Spleen (tissue), 11 donors: ENCODE results near the gene CPO. TPM values are rescaled to one million over a fixed set of nuclear protein-coding genes. Genes with fewer than 3 reads are reported as not detected.

Experiments used
- DNase-seq: peaks from one replicate; pipeline ENCODE4 v3.0.0-alpha.2; 2020
- H3K27ac ChIP-seq, 8 donors: fragments of 200-600 bp; sonication (generic) in 7 of 8; 1 replicate in 4 of 8; 2 replicates in 4 of 8; pipeline versions ENCODE4 v1.5.0 to v1.8.0; 2016 to 2021; ENCODE audit warnings: inconsistent platforms in 4 of 8, mild to moderate bottlenecking in 4 of 8, moderate library complexity in 1 of 8
- H3K27me3 ChIP-seq, 7 donors: fragments of 200-600 bp; sonication (generic) in 6 of 7; replicated peaks in 1 of 7; 1 replicate in 4 of 7; 2 replicates in 3 of 7; pipeline versions ENCODE4 v1.5.0 to v1.8.0; 2016 to 2021; ENCODE audit warnings: inconsistent platforms in 3 of 7, mild to moderate bottlenecking in 1 of 7
- H3K36me3 ChIP-seq, 6 donors: fragments of 200-600 bp; sonication (generic) in 5 of 6; 1 replicate in 4 of 6; 2 replicates in 2 of 6; pipeline versions ENCODE4 v1.5.0 to v1.8.0; 2016 to 2021; ENCODE audit warnings: inconsistent platforms in 2 of 6
- H3K4me1 ChIP-seq, 6 donors: fragments of 200-600 bp; sonication (generic) in 5 of 6; 1 replicate in 3 of 6; 2 replicates in 3 of 6; pipeline versions ENCODE4 v1.5.0 to v1.8.0; 2016 to 2021; ENCODE audit warnings: inconsistent platforms in 3 of 6
- H3K4me3 ChIP-seq, 8 donors: fragments of 200-600 bp; sonication (generic) in 7 of 8; 1 replicate in 4 of 8; 2 replicates in 4 of 8; pipeline versions ENCODE4 v1.5.0 to v1.8.0; 2016 to 2021; ENCODE audit warnings: inconsistent platforms in 4 of 8, mild to moderate bottlenecking in 4 of 8, moderate library complexity in 2 of 8
- H3K9me3 ChIP-seq, 8 donors: fragments of 200-600 bp; sonication (generic) in 7 of 8; 1 replicate in 4 of 8; 2 replicates in 4 of 8; pipeline versions ENCODE4 v1.5.0 to v1.8.0; 2016 to 2021; ENCODE audit warnings: inconsistent platforms in 4 of 8
- POLR2A ChIP-seq, 3 donors: fragments of 450-650 bp; IDR thresholded peaks; one replicate each; pipeline ENCODE4 v1.5.1; 2017; ENCODE audit warnings: antibody characterized with exemption in 3 of 3, mild to moderate bottlenecking in 1 of 3
- POLR2AphosphoS5 ChIP-seq, 3 donors: sonication (generic); formaldehyde crosslinking; IDR thresholded peaks; one replicate each; pipeline ENCODE4 v1.5.1; 2017; ENCODE audit warnings: antibody characterized with exemption in 3 of 3
- WGBS, 5 donors: extraction: QIAGEN DNeasy Blood & Tissue Kit in 3 of 5; methylation state at CpG; one replicate each; pipeline versions ENCODE4 v1.1.5 to v1.1.7; 2013 to 2018; 5-methylcytosine and 5-hydroxymethylcytosine counted together
- intact Hi-C: fragments of 100-400 bp; cut with DNase I; formaldehyde crosslinking; loops from one replicate; pipeline ENCODE4 v1.15.0; 2023; ENCODE audit warnings: low total_unique reads
- polyA plus RNA-seq, 3 donors: library from polyadenylated mRNA; stranded (reverse); fragments of 200-250 nt; gene quantifications; one replicate each; pipeline ENCODE4 v1.2.1, GENCODE V29; 2013
- total RNA-seq, 7 donors: library from RNA; depleted of rRNA in 3 of 7; stranded (reverse); fragments of >200 nt in 3 of 7; fragmentation: NEBNext Ultra II Directional in 4 of 7; extraction: Animal tissue kit (Norgen Biotek cat#: 25700) in 4 of 7; gene quantifications; one replicate each; pipeline versions ENCODE4 v1.1.0 to v1.2.1, GENCODE V29; 2016 to 2021
- TF ChIP-seq, protein P1 (sequence below), 11 experiments: fragments of 200-600 bp in 7 of 11; fragments of 450-650 bp in 4 of 11; sonication (generic) in 4 of 11; IDR thresholded peaks in 8 of 11; conservative IDR thresholded peaks in 3 of 11; 1 replicate in 7 of 11; 2 replicates in 4 of 11; pipeline versions ENCODE4 v1.4.0 to v1.8.0; 2016 to 2021; ENCODE audit warnings: antibody characterized with exemption in 11 of 11, inconsistent platforms in 4 of 11, mild to moderate bottlenecking in 1 of 11
- donor health status: healthy with polysubstance abuse.
- donor health status: DM: no; HTN: no; CAD: no; lungs with moderate emphysema.
- donor health status: DM: no; HTN: no; CAD: no.
- donor health status: Bipolar disorder and iron deficiency.
- donor health status: healthy.
- donor health status: DM: no; HTN: no; CAD: no.
- donor health status: DM: yes; HTN: yes; CAD: no.

CPO gene
- total and polyA plus RNA-seq, 10 donors: 0.10 to 0.28 (median 0.15) TPM; not detected in 6

DNA sequence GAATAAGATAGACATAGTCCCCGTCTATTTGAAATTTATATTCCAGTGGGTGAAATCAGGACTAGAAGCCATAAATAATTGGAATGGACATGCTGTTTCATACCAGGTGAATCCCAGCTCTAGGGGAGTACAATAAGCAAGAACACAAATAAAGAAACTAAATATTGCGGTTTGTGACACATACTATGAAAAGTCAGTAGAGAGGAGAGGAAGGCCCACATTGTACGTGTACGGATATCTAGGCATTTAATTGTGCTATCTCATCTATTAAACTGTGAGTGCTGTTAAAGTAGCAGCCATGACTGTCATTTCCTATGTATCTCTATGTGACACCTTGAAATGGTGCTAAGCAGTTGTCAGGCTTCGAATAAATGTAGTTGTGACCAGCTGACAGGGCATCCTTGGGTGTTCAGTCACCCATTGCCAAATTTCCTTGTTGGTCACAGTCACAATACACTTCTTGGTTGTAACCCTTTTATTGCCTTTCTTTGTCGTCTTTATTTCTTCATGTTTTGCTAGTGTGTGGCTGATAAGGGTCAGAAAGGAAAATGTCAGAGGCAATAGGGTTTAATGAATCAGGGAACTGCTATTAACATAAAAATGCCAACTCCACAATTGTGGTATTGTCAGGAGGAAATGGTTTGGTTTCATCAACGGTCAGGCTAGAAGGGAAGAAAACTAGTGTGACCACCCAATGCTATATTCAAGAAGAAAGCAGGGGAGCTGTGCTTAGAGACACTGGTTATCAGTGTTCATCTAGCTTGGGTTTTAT is 31.5 kb downstream of the CPO start:
- Histone ChIP-seq H3K4me3 (no peak overlapping the region), H3K4me1 (no peaks in the 10 kb centered on the region), H3K9me3 (no peaks in the 10 kb centered on the region), H3K27me3 (no peaks in the 10 kb centered on the region), H3K36me3 (no peaks in the 10 kb centered on the region), H3K27ac (no peak overlapping the region)
- intact Hi-C loops: loop anchor here (10.0 kb wide), 1 partner anchor 276 kb away; no protein-coding TSS in a partner anchor
- no peak for TF ChIP-seq POLR2AphosphoS5 (IDR thresholded peaks at IDR 0.05)
- TF ChIP-seq, protein P1, sequence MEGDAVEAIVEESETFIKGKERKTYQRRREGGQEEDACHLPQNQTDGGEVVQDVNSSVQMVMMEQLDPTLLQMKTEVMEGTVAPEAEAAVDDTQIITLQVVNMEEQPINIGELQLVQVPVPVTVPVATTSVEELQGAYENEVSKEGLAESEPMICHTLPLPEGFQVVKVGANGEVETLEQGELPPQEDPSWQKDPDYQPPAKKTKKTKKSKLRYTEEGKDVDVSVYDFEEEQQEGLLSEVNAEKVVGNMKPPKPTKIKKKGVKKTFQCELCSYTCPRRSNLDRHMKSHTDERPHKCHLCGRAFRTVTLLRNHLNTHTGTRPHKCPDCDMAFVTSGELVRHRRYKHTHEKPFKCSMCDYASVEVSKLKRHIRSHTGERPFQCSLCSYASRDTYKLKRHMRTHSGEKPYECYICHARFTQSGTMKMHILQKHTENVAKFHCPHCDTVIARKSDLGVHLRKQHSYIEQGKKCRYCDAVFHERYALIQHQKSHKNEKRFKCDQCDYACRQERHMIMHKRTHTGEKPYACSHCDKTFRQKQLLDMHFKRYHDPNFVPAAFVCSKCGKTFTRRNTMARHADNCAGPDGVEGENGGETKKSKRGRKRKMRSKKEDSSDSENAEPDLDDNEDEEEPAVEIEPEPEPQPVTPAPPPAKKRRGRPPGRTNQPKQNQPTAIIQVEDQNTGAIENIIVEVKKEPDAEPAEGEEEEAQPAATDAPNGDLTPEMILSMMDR (IDR thresholded peaks at IDR 0.05 in 8 of 11, conservative IDR thresholded peaks at IDR 0.05 in 3 of 11): no peak
- TF ChIP-seq POLR2A (IDR thresholded peaks at IDR 0.05): no peak
- DNase-seq: no peak
- 58 to 69% (median 64%) methylated on average over 7 of the region's 7 CpGs for WGBS, 5 donors

DNA sequence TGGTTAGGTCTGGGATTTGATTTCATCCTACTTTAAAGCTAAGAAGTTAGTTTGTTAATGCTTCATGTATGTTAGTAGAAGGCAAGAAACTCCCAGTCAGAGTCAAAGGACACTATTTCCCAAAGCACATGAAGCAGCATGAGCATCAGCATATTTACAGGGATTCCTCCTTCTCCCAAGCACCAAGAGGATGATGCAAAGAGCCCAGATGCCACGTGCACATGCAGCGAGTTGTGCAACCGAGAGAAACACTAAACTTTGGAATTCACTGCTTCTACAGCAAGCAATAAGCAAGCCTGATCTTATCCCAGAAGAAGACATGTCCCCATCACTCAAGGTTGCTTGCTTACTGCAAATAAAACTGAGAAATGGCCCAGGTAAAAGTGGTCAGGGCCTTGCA is 32.5 kb downstream of the CPO start:
- 46 to 81% (median 61%) methylated on average over 3 of the region's 3 CpGs for WGBS, 5 donors
- intact Hi-C loops: loop anchor here (10.0 kb wide), 1 partner anchor 277 kb away; no protein-coding TSS in a partner anchor
- TF ChIP-seq POLR2A (IDR thresholded peaks at IDR 0.05) (no peak), POLR2AphosphoS5 (IDR thresholded peaks at IDR 0.05) (no peak)
- TF ChIP-seq, protein P1 (IDR thresholded peaks at IDR 0.05 in 8 of 11, conservative IDR thresholded peaks at IDR 0.05 in 3 of 11): no peak
- H3K4me1 ChIP-seq: no peaks in the 10 kb centered on the region
- H3K36me3 ChIP-seq: no peaks in the 10 kb centered on the region
- H3K4me3 ChIP-seq: no peak overlapping the region
- H3K9me3 ChIP-seq: no peaks in the 10 kb centered on the region
- H3K27me3 ChIP-seq: no peaks in the 10 kb centered on the region
- no peak overlapping the region for H3K27ac ChIP-seq
- DNase-seq: no peak

DNA sequence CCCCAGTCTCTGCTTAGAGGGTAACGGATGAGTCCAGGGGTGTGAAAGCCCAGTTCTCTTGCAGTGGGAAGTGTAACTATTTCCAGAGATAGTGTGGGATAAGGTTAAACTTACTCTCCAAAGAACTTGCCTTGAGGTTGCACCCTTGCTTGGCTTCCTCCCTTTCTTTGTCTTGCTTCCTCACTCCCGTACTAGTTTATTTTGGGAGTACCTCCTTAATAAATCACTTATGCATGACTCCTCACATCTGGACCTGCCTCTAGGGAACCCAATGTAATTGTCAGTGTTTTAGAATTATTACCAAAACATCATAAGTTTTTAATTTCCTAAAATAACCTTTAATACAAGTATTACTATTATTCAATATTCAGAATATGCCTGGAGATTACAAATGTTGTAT is 35.2 kb downstream of the CPO start:
- DNase-seq: no peak
- no peaks in the 10 kb centered on the region for H3K36me3 ChIP-seq
- no peaks in the 10 kb centered on the region for H3K4me1 ChIP-seq
- no peak overlapping the region for H3K27ac ChIP-seq
- 58 to 76% (median 66%) methylated on average over 2 of the region's 2 CpGs for WGBS, 5 donors
- intact Hi-C loops: loop anchor here (10.0 kb wide), 1 partner anchor 280 kb away; no protein-coding TSS in a partner anchor
- no peak overlapping the region for H3K4me3 ChIP-seq
- no peaks in the 10 kb centered on the region for H3K27me3 ChIP-seq
- H3K9me3 ChIP-seq: no peaks in the 10 kb centered on the region
- TF ChIP-seq, protein P1 (IDR thresholded peaks at IDR 0.05 in 8 of 11, conservative IDR thresholded peaks at IDR 0.05 in 3 of 11): no peak
- TF ChIP-seq POLR2A (IDR thresholded peaks at IDR 0.05) (no peak), POLR2AphosphoS5 (IDR thresholded peaks at IDR 0.05) (no peak)

DNA sequence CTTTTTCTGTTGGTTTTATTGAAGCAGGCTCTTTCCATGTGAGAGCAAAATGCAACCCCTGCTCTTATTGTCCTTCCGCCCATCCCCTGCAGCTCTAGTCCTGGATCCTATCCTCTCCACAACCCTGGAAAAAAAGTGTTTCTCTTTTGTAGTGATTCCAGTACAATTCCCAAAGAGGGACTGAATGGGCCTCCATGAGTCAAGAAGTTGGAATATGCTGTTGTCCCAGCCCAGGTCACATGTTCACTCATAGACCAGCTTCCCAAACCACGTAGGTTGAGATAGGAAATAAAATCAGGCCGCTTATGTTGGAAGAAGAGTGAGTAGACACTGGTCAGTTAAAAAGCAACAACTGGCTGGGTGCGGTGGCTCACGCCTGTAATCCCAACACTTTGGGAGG is 39.4 kb downstream of the CPO start:
- no peak overlapping the region for H3K4me3 ChIP-seq
- no peaks in the 10 kb centered on the region for H3K9me3 ChIP-seq
- 87 to 94% (median 92%) methylated on average over 5 of the region's 5 CpGs for WGBS, 5 donors
- H3K4me1 ChIP-seq: peaks cover 0 to 26% (median 14%) of the 10 kb centered on the region in 6 donors
- no peak for DNase-seq
- no peak overlapping the region for H3K27ac ChIP-seq
- H3K36me3 ChIP-seq: no peaks in the 10 kb centered on the region
- intact Hi-C loops: loop anchor here (10.0 kb wide), 1 partner anchor 284 kb away; no protein-coding TSS in a partner anchor
- TF ChIP-seq, protein P1 (IDR thresholded peaks at IDR 0.05 in 8 of 11, conservative IDR thresholded peaks at IDR 0.05 in 3 of 11): no peak
- TF ChIP-seq POLR2AphosphoS5 (IDR thresholded peaks at IDR 0.05) (no peak), POLR2A (IDR thresholded peaks at IDR 0.05) (no peak)
- no peaks in the 10 kb centered on the region for H3K27me3 ChIP-seq
